OCI-LY3 (cell line): Measurements from ENCODE around the gene GSK3B.

Source experiments
- CTCF ChIP-seq: fragments of 200-600, 300-600 bp; sonication (generic); IDR thresholded peaks from 2 replicates; pipeline ENCODE4 v1.5.1; 2014; ENCODE audit warnings: antibody characterized with exemption, low read length, low read depth
- EZH2phosphoT487 ChIP-seq: fragments of 200-600 bp; shearing (Covaris generic); IDR thresholded peaks from 2 replicates; pipeline ENCODE4 v1.6.1; 2018; ENCODE audit warnings: antibody characterized with exemption, mixed run types, low read depth

DNA sequence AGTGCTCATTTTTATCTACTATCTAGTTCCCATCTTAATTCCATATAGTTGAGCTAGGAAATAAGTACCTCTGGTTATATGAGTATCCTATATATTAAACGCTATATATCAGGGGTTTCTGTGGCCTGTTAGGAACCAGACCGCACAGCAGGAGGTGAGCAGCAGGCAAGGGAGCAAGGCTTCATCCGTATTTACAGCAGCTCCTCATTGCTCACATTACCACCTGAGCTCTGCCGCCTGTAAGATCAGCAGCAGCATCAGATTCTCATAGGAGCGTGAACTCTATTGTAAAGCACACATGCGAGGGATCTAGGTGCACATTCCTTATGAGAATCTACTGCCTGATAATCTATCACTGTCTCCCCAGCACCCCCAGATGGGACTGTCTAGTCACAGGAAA lies 23.0 kb downstream of the GSK3B start:
- no peak for TF ChIP-seq CTCF
- no peak for TF ChIP-seq EZH2phosphoT487
